Measurements from ENCODE around the gene ASIP. TPM values are rescaled to one million over a fixed set of nuclear protein-coding genes. Genes with fewer than 3 reads are reported as not detected.

ASIP gene, protein sequence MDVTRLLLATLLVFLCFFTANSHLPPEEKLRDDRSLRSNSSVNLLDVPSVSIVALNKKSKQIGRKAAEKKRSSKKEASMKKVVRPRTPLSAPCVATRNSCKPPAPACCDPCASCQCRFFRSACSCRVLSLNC
- not detected in 2 replicates for total RNA-seq

GRCh38 chr20:34240693-34241615 is at the start of gene ASIP:
Gene ASIP (plus strand): TSS chr20:34241423. CDS start chr20:34260375, 18,952 bp downstream.

GRCh38 chr20:34302723-34303533 is 61.7 kb downstream of the ASIP start, which contains the start of gene AHCY:
Gene AHCY (minus strand): TSS chr20:34303355. CDS start chr20:34303270, 85 bp downstream.

Other genes with a start within 250 kb of the ASIP start
- gene RALY, start 247.5 kb upstream of the ASIP start, total RNA-seq = 109 and 126 TPM in 2 replicates
- gene EIF2S2, start 129.2 kb upstream of the ASIP start, total RNA-seq = 92.1 and 129 TPM in 2 replicates
- 125 and 128 TPM in 2 replicates for gene AHCY, start 61.9 kb downstream of the ASIP start, total RNA-seq
- 60.1 and 77.4 TPM in 2 replicates for gene ITCH, start 121.8 kb downstream of the ASIP start, total RNA-seq

Measured in vein endothelial cell (primary cell).